Gastroesophageal sphincter (tissue), 4 donors: ENCODE results near the gene SPOCD1. TPM values are rescaled to one million over a fixed set of nuclear protein-coding genes. Genes with fewer than 3 reads are reported as not detected.

ENCODE experiments used
- ATAC-seq: fragments of 150-250 bp; one replicate; pipeline ENCODE4 v1.9.1; 2016; ENCODE audit warnings: mild to moderate bottlenecking, moderate library complexity
- H3K27ac ChIP-seq, 4 donors: fragments of 200-600 bp; sonication (generic) in 3 of 4; 1 replicate in 3 of 4; 2 replicates in 1 of 4; pipeline ENCODE4 v1.5.1; 2016 to 2019
- H3K27me3 ChIP-seq: fragments of 200-600 bp; sonication (generic); one replicate; pipeline ENCODE4 v1.5.1; 2019
- H3K36me3 ChIP-seq, 2 donors: fragments of 200-600 bp; sonication (generic); one replicate each; pipeline ENCODE4 v1.5.1; 2019; ENCODE audit warnings: control low read depth in 1 of 2
- H3K4me1 ChIP-seq, 3 donors: fragments of 200-600 bp; sonication (generic); 1 replicate in 2 of 3; 2 replicates in 1 of 3; pipeline ENCODE4 v1.5.1; 2016 to 2019; ENCODE audit warnings: control low read depth in 2 of 3
- H3K4me3 ChIP-seq, 2 donors: fragments of 200-600 bp; sonication (generic); one replicate each; pipeline ENCODE4 v1.5.1; 2019; ENCODE audit warnings: mild to moderate bottlenecking in 1 of 2, moderate library complexity in 1 of 2
- H3K9me3 ChIP-seq, 3 donors: fragments of 200-600 bp; sonication (generic); one replicate each; pipeline ENCODE4 v1.5.1; 2017 to 2019; ENCODE audit warnings: control low read depth in 2 of 3
- EP300 ChIP-seq: sonication (generic); formaldehyde crosslinking; IDR thresholded peaks from one replicate; pipeline ENCODE4 v1.6.1; 2017; ENCODE audit warnings: antibody characterized with exemption, mild to moderate bottlenecking
- POLR2A ChIP-seq, 2 donors: fragments of 450-650 bp; IDR thresholded peaks; one replicate each; pipeline ENCODE4 v1.6.1; 2017; ENCODE audit warnings: antibody characterized with exemption in 2 of 2, mild to moderate bottlenecking in 2 of 2, moderate library complexity in 1 of 2
- POLR2AphosphoS5 ChIP-seq: sonication (generic); formaldehyde crosslinking; IDR thresholded peaks from one replicate; pipeline ENCODE4 v1.6.1; 2017; ENCODE audit warnings: antibody characterized with exemption
- WGBS, 2 donors: methylation state at CpG; one replicate each; pipeline ENCODE4 v1.1.5; 2018; ENCODE audit warnings: low coverage in 1 of 2; 5-methylcytosine and 5-hydroxymethylcytosine counted together
- total RNA-seq, 4 donors: library from RNA; depleted of rRNA; stranded (reverse); fragments of >200 nt; gene quantifications; one replicate each; pipeline ENCODE4 v1.1.0, GENCODE V29; 2016
- TF ChIP-seq, protein P1 (sequence below), 4 experiments: fragments of 200-600 bp in 2 of 4; fragments of 450-650 bp in 2 of 4; sonication (generic) in 1 of 4; IDR thresholded peaks; one replicate each; pipeline ENCODE4 v1.5.1; 2017 to 2019; ENCODE audit warnings: antibody characterized with exemption in 4 of 4, mild to moderate bottlenecking in 2 of 4, moderate library complexity in 2 of 4

The SPOCD1 gene
- total RNA-seq, 4 donors from 2014 or later, result 0.27 to 1.6 (median 1.3) TPM; not detected in 1

DNA sequence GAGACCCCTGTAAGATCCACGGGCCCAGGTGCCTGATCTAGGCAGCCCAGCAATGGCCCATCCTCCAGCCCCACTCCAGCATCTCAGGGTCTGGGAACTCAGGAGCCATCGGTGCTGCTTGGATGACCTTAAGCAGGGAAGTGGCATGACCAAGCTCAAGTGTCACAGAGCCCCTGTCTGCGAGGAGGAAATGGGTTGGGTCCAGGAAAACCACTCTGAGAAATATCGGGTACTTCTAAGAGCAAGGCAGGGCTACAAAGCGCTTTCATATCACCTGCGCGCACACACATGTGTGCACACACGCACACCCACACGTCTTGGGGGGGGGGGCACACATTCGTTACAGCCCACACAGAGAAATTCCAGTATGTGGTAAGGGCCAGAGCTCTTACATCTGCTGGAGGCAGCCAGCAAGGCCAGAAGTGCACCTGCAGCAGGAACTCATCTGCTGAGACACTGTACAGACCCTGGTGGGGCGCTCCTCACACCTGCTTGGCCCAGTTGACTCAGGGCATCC is 32.6 kb upstream of the SPOCD1 start:
- Histone ChIP-seq H3K36me3 (no peaks in the 10 kb centered on the region), H3K4me1 (no peaks in the 10 kb centered on the region), H3K27ac (no peak overlapping the region), H3K27me3 (no peaks in the 10 kb centered on the region), H3K4me3 (no peak overlapping the region), H3K9me3 (no peaks in the 10 kb centered on the region)
- TF ChIP-seq, protein P1, sequence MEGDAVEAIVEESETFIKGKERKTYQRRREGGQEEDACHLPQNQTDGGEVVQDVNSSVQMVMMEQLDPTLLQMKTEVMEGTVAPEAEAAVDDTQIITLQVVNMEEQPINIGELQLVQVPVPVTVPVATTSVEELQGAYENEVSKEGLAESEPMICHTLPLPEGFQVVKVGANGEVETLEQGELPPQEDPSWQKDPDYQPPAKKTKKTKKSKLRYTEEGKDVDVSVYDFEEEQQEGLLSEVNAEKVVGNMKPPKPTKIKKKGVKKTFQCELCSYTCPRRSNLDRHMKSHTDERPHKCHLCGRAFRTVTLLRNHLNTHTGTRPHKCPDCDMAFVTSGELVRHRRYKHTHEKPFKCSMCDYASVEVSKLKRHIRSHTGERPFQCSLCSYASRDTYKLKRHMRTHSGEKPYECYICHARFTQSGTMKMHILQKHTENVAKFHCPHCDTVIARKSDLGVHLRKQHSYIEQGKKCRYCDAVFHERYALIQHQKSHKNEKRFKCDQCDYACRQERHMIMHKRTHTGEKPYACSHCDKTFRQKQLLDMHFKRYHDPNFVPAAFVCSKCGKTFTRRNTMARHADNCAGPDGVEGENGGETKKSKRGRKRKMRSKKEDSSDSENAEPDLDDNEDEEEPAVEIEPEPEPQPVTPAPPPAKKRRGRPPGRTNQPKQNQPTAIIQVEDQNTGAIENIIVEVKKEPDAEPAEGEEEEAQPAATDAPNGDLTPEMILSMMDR (IDR thresholded peaks at IDR 0.05), result no peak
- no peak for TF ChIP-seq POLR2A (IDR thresholded peaks at IDR 0.05)
- no peak for TF ChIP-seq EP300
- no peak for TF ChIP-seq POLR2AphosphoS5
- WGBS, 2 donors, result 91 to 100% methylated on average over 1 to 8 of the region's 11 CpGs
- no peak for ATAC-seq

- no peak overlapping the region for H3K4me3 ChIP-seq
- H3K9me3 ChIP-seq, result no peaks in the 10 kb centered on the region
- no peaks in the 10 kb centered on the region for H3K36me3 ChIP-seq
- TF ChIP-seq POLR2AphosphoS5, result no peak
- TF ChIP-seq EP300, result no peak
- H3K27ac ChIP-seq, result no peak overlapping the region
- H3K4me1 ChIP-seq, result no peaks in the 10 kb centered on the region
- no peaks in the 10 kb centered on the region for H3K27me3 ChIP-seq
- no peak for ATAC-seq
These were observed 30.7 kb upstream of the SPOCD1 start for GRCh38 chr1:31846484-31846883.

GRCh38 chr1:31843506-31843905 is 27.7 kb upstream of the SPOCD1 start:
- TF ChIP-seq EP300, result no peak
- no peak for TF ChIP-seq POLR2AphosphoS5
- TF ChIP-seq, protein P1 (IDR thresholded peaks at IDR 0.05), result no peak
- TF ChIP-seq POLR2A (IDR thresholded peaks at IDR 0.05), result no peak
- 51 to 100% methylated on average over 1 to 2 of the region's 2 CpGs for WGBS, 2 donors

DNA sequence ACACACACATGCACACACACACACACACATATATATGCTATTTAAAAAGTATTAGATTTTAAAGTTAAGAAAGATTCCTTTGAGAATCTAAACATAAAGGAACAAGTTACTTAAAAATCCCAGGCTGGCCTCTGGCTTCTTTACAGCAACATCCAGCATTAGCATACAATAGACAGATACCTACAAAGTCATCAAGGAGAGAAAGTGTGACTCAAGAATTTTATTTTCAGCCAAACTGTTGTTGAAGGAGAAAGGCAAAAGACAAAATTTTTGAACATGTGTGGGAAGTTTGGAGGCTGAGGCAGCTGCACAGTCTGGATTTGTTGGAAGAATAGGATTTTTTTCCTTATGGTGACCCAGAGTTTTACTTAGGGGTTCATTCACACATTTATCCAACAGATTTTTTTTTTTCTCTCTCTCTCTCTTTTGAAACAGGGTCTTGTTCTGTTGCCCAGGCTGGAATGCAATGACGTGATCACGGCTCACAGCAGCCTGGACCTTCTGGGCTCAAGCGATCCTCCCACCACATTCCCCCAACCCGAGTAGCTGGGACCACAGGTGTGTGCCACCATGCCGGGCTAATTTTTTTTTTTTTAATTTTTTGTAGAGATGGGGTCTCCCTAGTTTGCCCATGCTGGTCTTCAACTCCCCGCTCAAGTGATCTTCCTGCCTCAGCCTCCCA is 24.0 kb upstream of the SPOCD1 start:
- Histone ChIP-seq H3K9me3 (no peaks in the 10 kb centered on the region), H3K4me3 (no peak overlapping the region), H3K27me3 (no peaks in the 10 kb centered on the region), H3K36me3 (no peaks in the 10 kb centered on the region), H3K4me1 (no peaks in the 10 kb centered on the region), H3K27ac (no peak overlapping the region)
- WGBS, 2 donors, result 65 to 72% methylated on average over 4 to 5 of the region's 6 CpGs
- ATAC-seq, result no peak
- TF ChIP-seq, protein P1 (IDR thresholded peaks at IDR 0.05), result no peak
- TF ChIP-seq POLR2A (IDR thresholded peaks at IDR 0.05) (no peak), POLR2AphosphoS5 (no peak), EP300 (no peak)

More at GRCh38 chr1:31843506-31843905, 27.7 kb upstream of the SPOCD1 start:
- H3K27ac ChIP-seq, result no peak overlapping the region
- H3K4me1 ChIP-seq, result no peaks in the 10 kb centered on the region
- no peak overlapping the region for H3K4me3 ChIP-seq
- H3K27me3 ChIP-seq, result no peaks in the 10 kb centered on the region
- ATAC-seq, result no peak
- no peaks in the 10 kb centered on the region for H3K36me3 ChIP-seq
- H3K9me3 ChIP-seq, result no peaks in the 10 kb centered on the region

GRCh38 chr1:31837451-31838158 is 21.8 kb upstream of the SPOCD1 start:
- Histone ChIP-seq H3K27me3 (no peaks in the 10 kb centered on the region), H3K9me3 (no peaks in the 10 kb centered on the region), H3K36me3 (no peaks in the 10 kb centered on the region), H3K27ac (no peak overlapping the region), H3K4me3 (no peak overlapping the region), H3K4me1 (no peaks in the 10 kb centered on the region)
- ATAC-seq, result no peak
- TF ChIP-seq EP300 (no peak), POLR2AphosphoS5 (no peak), POLR2A (IDR thresholded peaks at IDR 0.05) (no peak)
- TF ChIP-seq, protein P1 (IDR thresholded peaks at IDR 0.05), result no peak
- WGBS, 2 donors, result 59 to 68% methylated on average over 3 to 9 of the region's 9 CpGs
